HG02884 (cell line): ENCODE data around the gene SCPEP1.
"Not testable (repeated sequence)": the region's sequence is repeated elsewhere in the genome, so short reads cannot be mapped to it uniquely, and the experiment has no call there.

ENCODE experiments used
- ATAC-seq: cut with Tn5 transposase; IDR thresholded peaks from one replicate; pipeline ENCODE4 v1.9.1; 2021; ENCODE audit warnings: mild to moderate bottlenecking, moderate library complexity; ENCODE audit not compliant: unreplicated experiment

The SCPEP1 gene

DNA sequence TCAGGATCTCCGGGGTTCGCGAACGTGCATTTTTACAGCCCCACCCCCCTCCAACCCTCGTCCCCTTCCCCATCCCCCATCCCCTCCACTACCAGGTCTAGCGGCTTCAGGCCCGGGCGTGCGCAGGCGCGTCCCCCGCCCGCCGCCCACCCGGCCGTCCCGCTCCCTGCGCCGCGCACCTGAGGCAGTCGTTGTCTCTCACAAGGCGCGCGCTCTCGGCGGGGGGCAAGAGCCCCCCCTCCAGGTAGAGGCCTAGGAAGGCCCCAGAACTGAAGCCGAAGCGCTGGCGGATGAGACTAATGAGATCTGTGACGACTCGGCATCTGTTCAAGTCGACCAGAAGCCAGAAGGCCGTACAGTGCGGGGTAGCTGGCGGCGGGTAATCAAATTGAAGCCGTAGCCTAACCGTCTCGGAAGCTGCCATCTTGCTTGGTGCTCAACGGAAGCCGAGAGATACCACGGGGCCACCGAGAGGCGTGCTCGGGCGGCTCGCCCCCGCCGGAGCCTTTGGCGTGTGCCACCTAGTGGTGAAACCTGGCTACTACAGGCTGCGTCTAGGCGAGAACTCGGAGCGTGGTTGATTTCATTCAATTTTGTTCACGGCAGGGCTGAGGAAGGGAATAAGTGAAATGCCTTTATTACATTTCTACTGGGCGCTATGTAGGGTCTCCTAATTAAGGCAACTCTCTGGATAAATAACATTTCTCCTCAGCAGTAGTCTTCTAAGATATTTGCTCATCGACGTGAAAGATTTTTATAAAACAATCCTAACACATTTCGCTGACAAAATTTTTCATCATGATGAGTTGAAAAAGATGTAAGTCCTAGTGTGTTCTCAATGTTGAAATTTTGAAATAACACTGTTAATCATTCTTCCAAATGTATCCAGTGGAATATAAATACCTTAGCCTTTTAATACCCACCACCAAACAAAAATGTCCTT lies 17.1 kb upstream of the SCPEP1 start, which contains the start of gene COIL:
Gene COIL (minus strand): TSS at position 455 of the 943 bp plus-strand sequence. CDS start 31 bp downstream, at position 424.
- peak; percentile 98 for ATAC-seq

DNA sequence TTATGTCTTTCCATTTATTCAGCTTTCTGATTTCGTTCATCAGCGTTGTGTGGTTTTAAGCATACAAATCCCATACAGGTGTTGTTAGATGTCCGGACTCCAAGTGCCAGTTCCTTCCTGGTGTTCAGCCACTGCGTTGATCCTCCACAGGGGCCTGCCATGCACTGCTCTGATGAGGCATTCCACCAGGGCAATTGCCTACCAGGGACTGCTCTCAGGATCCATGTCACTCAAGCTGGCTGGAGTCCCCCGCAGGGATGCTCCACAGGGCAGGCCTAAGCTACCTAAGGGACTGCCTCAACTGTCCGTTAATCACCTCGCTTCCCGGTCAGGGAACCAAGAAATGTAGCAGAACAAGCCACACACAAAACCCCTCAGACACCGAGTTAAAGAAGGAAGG lies 12.7 kb upstream of the SCPEP1 start:
- ATAC-seq: not testable (repeated sequence)

DNA sequence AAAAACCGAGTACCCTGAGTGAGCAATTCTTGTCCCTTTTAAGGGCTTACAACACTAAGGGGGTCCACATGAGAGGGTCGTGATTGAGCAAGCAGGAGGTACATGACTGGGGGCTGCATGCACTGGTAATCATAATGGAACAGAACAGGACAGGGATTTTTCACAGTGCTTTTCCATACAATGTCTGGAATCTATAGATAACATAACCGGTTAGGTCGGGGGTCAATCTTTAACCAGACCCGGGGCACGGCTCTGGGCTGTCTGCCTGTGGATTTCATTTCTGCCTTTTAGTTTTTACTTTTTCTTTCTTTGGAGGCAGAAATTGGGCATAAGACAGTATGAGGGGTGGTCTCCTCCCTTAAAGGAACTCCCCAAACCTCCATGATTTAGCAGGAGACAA lies 12.2 kb upstream of the SCPEP1 start:
- not testable (repeated sequence) for ATAC-seq

DNA sequence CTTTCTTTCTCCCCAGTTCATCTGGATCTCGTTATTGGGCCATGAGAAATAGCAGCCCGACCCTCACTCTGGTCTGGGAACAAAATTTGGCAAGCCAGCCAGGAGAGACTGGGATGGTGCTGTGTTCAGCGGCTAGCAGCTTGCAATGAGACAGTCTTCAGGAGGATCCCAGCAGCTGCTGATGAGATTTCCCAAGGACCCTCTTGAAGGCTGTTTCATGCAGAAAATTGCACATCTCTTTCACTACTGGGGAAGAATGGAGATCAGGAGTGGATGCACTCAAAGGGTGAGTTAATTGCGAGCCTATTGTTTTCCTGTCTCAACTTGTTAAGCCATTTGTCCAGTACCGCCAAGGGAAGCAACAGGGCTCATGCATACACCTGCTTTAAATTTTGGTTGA lies 11.6 kb upstream of the SCPEP1 start:
- no peak for ATAC-seq

GRCh38 chr17:56970974-56971373 lies 7.0 kb upstream of the SCPEP1 start:
- no peak for ATAC-seq

GRCh38 chr17:56972111-56972730 lies 5.7 kb upstream of the SCPEP1 start:
- ATAC-seq: no peak

DNA sequence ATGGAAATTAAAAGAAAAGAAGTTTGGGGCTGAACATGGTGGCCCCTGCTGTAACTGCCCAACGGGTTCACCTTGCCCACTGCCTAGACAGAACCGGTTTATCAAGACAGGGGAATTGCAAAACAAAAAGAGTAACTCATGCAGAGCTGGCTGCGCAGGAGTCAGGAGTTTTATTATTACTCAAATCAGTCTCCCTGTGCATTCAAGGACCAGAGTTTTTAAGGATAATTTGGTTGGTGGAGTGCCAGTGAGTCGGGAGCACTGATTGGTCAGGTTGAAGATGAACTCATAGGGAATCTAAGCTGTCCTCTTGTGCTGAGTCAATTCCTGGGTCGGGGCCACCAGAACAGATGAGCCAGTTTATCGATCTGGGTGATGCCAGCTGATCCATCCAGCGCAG lies 4.4 kb upstream of the SCPEP1 start:
- ATAC-seq: no peak

GRCh38 chr17:56974055-56974454 lies 3.9 kb upstream of the SCPEP1 start:
- ATAC-seq: no peak

DNA sequence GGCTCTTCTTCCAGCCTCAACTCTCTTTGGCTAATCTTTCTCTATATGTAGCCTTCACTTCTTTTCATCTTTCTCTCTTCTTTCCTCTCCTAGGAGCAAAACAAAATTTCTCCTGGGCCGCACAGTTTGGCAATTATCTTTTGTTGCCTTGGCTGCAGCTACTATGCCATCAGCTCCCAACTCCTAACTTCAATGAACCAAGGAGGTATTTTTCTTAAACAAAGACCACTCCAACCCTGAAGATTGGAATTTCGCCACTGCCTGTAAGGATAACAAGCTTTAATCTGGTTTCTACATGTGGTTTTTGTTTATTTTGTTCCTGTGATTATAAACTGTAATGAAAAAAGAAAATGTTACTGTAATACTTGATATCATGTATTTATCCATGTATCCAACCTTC lies 2.3 kb upstream of the SCPEP1 start:
- ATAC-seq: no peak

GRCh38 chr17:56976941-56977608 lies 856 bp upstream of the SCPEP1 start:
- no peak for ATAC-seq

GRCh38 chr17:56978441-56979090 lies 635 bp downstream of the SCPEP1 start:
- ATAC-seq: no peak

- no peak for ATAC-seq
Measured at GRCh38 chr17:56979091-56979480, 1.2 kb downstream of the SCPEP1 start.

- not testable (repeated sequence) for ATAC-seq
Measured at GRCh38 chr17:56980526-56980925, 2.6 kb downstream of the SCPEP1 start.

- ATAC-seq: no peak
Measured at GRCh38 chr17:56982312-56982711, 4.4 kb downstream of the SCPEP1 start.

DNA sequence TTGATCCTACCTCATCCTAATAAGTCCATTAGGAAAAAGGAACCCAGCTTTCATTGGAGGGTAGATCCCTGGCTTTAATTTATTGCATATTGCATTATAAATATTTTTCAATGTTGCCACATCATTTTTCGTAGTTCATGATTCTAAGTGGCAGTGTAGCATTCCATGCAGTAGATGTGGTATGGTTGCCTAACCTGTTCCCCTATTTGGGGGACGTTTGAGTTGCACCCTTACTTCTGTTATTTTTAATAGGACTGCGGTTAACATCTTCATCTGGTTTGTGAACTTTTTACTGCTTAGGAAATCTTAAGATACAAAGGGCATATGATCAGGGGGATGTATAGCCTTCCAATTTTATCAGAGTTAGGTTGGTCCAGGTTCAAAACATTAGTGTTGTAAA lies 5.4 kb downstream of the SCPEP1 start:
- ATAC-seq: no peak

DNA sequence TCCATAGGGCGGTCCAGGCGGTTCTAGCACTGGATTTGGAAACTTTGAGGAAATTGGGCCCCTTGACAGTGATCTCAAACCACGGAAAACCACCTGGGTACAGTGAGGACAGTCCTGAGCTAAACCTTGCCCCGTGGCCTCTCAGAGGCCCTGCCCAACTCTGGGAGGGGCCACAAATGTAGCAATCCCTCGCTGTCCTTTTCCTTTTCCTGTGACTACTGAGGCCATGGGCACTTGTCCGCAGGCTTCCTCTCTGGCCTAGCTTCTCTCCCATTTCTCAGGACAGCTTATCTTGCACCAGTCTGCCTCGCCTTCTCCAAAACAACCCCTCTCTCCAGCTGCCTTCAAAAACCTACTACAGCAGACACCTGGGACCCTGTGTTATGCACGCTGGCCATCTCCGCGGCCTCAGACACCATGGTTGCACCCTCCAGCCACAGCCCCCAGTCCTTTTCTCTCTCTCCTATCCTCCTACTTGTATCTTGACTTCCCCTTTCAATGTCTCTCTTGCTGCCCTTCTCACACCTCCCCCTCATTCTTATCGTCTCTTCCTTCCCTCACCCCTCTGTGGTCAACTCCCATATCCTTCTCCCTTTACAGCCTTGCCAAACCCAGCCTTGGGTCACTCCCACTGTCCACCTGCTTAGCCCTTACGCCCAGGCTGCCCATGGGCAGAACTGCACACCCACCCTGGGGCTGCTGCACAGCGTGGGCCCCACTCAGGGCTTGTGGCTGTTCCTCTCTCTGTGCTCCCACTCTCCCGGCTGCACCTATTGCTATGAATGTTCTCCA lies 7.6 kb downstream of the SCPEP1 start:
- ATAC-seq: no peak

DNA sequence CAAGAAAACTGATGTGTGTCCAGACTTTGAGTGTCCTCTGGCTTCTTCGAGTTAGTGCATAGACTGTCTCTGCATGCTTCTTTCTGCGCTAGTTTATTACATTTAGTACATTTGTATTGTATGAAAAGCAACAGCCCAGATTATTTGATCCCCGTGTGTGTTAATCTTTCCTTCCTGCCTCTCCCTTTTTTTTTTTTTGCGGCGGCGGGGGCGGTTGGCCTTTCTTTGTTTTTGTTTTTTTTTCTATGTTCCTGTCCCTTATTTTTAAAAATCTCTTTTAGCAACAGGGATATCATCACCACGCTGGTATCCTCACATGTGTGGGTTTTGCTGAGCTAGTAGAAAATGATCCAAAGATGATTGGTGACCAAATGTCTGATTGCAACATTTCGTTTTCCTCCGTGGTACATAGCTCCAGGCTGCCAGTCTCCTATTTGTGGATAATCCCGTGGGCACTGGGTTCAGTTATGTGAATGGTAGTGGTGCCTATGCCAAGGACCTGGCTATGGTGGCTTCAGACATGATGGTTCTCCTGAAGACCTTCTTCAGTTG lies 9.4 kb downstream of the SCPEP1 start:
- no peak for ATAC-seq

DNA sequence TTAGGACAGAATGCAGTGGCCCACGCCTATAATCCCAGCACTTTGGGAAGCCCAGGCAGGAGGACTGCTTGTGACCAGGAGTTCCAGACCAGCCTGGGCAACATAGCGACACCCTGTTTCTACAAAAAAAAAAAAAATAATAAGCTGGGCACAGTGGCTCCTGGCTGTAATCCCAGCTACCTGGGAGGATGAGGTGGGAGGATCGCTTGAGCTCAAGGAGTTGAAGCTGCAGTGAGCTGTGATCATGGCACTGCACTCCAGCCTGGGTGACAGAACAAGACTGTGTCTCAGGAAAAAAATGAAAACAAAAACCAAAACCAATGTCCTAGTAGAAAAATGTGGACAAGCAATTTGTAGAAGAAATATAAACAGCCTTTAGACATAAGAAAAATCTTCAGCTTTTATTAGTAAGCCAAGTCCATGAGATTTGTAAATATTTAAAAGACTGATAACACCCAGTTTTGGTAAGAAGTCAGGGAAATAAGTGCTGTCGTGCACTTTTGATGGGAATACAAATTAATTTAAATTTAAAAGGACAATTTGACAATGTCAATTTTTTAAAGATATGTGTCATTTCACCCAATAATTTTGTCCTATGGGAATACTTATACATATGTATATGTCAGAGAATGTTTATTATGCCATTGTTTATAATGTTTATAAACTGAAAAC lies 11.1 kb downstream of the SCPEP1 start:
- no peak for ATAC-seq

GRCh38 chr17:56992364-56992763 lies 14.4 kb downstream of the SCPEP1 start:
- no peak for ATAC-seq
